H4 (cell line): ENCODE measurements around the gene RELN. TPM values are rescaled to one million over a fixed set of nuclear protein-coding genes. Genes with fewer than 3 reads are reported as not detected.
"Not testable (repeated sequence)": the region's sequence is repeated elsewhere in the genome, so short reads cannot be mapped to it uniquely, and the experiment has no call there.

Experiments used
- DNase-seq: peaks from one replicate; pipeline ENCODE4 v3.0.0-alpha.2; 2015; ENCODE audit warnings: low spot score
- total RNA-seq: library from RNA; depleted of rRNA; stranded (reverse); fragments of >200 nt; shearing (Covaris generic); gene quantifications from 2 replicates; pipeline ENCODE4 v1.2.3, GENCODE V29; 2014; rRNA removed

Gene RELN
- total RNA-seq, 1 experiment from 2014 or later, result not detected

DNA sequence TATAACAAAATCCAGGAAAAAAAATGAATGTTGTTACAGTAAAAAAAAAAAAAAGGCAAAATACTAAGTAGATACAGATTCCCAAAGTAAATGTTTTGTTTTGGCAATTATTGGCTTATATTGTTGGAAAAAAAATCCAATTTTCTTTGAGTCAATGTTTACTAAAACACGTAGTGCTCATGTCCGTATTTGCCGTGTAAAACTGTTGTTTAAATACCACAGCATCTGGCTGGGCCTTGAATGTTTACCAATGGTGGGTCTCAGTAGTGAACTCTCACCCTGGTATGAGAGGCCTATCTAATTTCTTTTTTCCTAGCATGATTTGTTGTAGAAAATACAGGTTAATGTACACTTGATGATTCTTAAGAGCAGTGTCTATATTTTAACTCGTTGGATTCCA lies 502.0 kb downstream of the RELN start:
- DNase-seq, result no peak

DNA sequence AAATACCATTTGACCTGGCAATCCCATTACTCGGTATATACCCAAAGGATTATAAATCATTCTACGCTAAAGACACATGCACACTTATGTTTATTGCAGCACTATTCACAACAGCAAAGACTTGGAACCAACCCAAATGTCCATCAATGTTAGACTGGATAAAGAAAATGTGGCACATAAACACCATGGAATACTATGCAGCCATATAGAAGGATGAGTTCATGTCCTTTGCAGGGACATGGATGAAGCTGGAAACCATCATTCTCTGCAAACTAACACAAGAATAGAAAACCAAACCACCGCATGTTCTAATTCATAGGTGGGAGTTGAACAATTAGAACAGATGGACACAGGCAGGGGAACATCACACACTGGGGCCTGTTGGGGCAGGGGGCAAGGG lies 502.6 kb downstream of the RELN start:
- not testable (repeated sequence) for DNase-seq

DNA sequence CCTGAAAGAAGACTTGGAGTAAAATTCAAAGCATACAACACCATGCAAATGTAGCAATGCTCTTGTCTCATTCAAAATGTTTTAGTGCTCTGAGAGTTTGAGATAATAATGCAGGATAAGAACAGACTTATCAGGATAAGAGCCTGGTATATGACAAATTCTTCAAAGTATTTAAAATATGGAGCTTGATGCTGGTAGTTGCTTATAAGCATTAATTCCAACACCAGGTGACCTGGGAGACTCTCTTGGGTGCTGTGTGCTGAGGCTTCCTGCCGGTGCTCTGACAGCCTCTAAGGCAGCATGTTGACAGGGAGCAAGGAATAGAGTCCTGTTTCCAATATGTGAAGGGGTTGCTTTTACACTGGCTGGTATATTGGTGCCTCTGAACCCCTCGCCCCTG lies 508.7 kb downstream of the RELN start:
- DNase-seq, result no peak

DNA sequence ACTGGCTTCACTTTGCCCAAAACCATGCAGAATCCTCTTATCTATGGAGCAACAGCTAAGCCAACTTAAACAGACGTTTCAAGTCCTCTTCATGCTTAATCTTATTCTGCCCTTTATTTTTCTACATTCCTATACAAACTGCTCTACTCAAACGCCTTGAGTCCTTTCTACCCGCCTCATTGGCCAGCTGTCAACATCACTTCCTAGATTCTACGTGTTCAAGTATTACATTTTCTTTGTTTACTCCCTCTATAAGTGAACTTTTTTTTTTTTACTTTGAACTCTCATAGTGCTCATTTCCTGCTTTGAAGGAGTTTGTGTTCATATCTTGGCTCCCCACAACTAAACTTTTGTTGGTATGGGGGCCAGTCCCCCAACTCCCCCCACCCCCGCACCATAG lies 514.5 kb downstream of the RELN start:
- no peak for DNase-seq

DNA sequence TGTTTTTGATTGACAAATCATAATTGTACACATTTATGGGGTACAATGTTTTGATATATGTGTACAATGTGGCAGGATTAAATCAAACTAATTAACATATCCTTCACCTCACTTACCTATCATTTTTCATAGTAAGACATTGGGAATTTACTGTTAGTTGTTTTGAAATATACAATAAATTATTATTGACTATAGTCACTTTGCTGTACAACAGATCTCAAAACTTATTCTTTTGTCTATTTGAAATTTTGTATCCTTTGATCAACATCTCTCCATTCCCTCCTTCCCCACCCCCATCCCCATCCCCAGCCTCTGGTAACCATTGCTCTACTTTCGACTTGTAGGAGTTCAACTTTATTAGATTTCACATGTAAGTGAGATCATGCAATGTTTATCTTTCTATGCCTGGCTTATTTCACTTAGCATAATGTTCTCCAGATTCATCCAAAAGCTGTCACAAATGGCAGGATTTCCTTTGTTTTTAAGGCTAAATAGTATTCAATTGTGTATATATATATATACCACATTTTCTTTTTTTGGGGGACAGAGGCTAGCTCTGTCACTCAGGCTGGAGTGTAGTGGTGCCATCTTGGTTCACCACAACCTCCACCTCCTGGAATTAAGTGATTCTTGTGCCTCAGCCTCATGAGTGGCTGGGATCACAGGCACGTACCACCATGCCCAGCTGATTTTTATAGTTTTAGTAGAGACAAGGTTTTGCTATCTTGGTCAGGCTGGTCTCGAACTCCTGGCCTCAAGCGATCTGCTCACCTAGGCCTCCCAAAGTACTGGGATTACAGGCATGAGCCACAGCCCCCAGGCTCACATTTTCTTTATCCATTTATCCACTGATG lies 520.1 kb downstream of the RELN start:
- no peak for DNase-seq

DNA sequence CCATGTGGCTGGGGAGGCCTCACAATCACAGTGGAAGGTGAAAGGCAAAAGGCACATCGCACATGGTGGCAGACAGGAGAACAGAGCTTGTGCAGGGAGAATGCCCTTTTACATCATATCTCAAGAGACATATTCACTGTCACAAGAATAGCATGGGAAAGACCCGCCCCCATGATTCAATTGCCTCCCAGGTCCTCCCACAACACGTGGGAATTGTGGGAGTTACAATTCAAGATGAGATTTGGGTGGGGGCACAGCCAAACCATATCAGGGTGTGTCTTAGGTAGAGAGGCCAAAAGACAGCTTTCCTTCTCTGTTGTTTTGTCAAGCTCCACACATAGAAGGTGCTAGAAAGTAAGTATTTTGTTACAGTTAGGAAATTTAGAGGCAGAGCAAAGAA lies 522.6 kb downstream of the RELN start:
- no peak for DNase-seq

DNA sequence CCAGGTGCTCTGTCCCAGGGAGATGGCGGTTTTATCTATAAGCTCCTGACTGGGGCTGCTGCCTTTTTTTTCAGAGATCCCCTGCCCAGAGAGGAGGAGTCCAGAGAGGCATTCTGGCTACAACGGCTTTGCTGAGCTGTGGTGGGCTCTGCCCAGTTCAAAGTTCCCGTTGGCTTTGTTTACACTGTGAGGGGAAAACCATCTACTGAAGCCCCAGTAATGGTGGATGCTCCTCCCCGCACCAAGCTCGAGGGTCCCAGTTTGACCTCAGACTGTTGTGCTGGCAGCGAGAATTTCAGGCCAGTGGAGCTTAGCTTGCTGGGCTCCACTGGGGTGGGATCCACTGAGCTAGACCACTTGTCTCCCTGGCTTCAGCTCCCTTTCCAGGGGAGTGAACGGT lies 527.1 kb downstream of the RELN start:
- DNase-seq, result no peak

DNA sequence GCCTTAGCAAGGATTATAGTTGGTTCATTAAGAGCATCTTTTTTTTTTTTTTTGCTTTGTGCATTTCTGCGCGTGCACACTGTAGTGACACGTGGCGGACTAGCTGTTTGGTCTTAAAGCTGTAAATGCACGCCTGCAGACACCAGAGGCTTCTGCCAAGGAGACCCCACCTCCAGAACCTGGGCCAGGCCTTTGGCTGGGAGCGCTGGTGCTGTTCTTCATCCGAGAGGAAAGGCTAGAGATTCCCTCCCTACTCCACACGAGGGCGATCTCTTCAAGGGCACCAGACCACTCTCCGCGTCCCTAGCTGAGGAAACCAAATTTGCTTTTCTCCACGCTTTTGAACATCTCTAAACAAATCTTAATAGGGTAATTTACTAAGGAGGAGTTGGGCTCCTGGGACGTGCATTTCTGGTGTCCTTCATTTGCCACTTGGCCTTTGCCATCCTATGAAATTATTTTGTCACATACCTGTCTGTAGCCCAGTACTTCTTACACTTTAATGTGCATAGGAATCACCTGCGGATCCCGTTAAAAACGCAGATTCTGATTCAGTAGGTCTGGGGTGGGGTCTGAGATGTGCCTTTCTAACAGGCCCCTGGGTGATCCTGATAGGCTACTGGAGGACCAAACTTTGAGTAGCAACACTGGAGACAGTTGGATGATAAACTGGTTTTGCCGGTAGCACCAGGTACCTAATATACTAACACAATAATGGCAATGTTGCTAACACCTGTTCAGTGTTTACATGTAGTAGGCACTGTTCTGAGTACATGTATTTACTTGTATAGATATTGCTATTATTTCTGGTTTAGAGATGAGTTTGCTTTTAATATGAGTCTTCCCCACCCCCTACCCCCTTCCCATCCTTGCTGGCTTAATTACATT lies 542.1 kb downstream of the RELN start:
- peak; percentile 49 for DNase-seq

DNA sequence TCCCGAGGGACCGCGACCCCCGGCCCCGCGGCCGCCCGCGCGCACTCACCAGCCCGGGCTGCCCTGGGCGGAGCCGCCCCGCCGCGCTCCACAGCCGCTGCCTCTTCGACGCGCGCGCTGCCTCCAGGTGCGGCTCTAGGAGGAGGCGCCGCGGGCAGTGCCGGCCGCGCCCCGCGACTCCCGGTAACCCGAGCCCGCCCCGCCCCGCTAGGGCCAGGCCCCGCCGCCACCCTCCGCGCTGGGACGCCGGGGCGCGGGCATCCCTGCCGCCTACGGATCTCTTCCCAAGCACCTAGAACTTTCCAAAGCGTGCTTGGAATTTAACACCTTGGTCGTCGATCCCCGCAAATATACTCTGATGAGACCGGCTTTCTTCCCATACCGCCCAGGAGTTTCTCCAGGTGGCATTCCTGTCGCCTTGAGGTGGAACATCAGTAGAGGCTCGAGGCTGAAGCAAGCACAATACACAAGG lies 543.4 kb downstream of the RELN start, which contains the start of gene SLC26A5:
Gene SLC26A5, minus strand, starts transcription at position 159 of the 472 bp plus-strand sequence. CDS start 24,693 bp downstream, outside the sequence.
- no peak for DNase-seq

DNA sequence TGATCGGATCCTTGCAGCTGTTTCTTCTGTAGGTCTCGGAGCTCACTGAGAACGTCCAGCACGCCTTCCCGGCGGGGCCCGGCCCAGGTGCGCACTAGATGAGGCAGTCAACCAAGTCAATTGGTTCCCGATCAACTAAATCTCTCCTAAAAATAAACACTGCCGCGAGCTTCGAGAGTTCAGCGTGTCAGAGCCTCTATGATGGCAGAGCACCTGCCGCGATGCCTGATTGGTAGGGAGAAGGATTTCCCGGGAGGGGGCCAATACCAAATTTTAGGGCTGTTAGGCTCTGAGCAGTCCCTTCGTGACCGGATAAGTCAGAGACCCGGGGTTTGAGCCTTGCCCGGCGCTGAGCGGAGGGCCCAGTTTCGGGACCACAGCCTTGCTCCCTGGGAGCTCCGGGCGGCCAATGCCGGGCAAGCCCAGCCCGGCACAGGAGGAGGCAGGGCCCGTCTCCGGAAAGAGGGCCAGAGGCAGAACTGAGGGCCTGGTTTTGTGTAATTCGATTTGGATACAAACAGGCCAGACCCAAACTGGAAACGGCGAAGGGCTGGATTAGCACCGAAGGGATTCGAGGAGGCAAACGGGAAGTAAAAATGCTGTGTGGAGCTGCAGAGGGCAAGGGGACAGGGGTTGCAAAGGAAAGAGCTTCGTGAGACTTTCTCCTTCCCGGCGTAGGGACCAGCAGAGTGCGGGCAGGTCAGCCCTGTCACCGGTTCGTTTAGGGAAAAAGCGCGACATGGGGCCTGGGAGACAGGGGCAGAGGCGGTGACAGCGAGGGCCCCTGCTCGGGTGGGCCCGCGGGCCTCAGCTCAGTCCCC lies 544.0 kb downstream of the RELN start:
- no peak for DNase-seq

DNA sequence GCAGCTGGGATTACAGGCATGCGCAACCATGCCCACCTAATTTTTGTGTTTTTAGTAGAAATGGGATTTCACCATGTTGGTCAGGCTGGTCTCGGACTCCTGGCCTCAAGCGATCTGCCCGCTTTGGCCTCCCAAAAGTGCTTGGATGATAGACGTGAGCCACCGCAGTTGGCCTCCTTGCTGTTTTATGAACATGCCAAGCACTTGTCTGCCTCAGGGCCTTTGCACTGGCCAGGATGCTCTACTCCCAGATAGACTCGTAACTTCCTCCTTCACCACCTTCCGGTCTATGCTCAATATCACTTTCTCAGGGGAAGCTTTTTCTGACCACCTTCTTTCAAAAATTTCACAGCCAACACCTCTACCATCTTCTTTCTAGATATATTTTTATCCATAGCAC lies 549.8 kb downstream of the RELN start:
- DNase-seq, result no peak

DNA sequence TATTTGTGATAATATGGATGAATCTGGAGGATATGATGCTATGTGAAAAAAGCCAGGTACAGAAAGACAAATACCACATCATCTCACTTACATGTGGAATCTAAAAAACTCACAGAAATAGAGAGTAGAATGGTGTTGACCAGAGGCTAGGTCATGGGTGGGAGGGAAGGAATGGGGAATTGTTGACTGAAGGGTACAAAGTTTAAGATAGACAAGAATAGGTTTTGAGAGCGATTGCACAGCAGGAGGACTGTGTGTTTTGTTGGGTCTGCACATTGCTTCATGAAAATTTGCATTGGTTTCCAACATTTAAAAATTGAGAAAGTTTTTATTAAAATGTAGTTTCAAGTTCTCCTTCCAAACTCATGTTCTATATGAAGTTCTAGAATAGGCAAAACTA lies 551.8 kb downstream of the RELN start:
- no peak for DNase-seq

DNA sequence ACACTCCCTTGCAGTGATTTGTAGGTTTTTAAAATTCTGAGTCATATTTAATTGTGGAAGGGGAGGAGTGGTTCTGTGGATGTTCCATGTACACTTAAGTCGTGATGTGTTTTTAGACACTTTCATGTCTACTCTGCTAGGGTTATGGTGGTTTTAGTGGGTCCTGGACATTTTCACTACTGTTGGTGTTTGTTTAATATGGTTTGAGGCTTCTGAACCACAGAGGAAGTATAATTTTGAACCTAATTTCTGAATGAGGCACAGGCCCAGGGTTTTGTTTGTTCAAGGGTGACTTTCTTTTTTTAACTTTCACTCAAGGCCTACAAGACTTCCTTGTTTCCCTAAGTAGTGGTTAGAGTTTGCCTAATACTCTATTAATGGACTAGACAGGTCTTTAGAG lies 556.7 kb downstream of the RELN start:
- DNase-seq, result no peak

DNA sequence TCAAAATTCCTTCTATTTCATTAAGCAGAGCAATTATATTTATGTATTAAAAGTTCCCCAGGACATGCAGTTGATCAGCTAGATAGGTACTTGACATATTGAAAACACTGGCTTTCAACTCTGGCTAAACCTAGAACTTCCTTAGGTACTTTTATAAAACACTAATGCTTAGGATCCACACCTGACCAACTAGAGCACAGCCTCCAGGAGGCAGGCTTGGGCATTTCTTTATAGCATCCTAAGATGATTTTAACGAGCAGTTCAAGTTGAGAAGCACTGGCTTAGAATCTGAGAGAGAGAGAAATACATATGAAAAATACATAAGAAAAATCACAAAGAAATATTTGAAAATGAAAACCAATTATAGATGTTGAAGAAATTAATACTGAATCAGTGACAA lies 564.3 kb downstream of the RELN start:
- no peak for DNase-seq

DNA sequence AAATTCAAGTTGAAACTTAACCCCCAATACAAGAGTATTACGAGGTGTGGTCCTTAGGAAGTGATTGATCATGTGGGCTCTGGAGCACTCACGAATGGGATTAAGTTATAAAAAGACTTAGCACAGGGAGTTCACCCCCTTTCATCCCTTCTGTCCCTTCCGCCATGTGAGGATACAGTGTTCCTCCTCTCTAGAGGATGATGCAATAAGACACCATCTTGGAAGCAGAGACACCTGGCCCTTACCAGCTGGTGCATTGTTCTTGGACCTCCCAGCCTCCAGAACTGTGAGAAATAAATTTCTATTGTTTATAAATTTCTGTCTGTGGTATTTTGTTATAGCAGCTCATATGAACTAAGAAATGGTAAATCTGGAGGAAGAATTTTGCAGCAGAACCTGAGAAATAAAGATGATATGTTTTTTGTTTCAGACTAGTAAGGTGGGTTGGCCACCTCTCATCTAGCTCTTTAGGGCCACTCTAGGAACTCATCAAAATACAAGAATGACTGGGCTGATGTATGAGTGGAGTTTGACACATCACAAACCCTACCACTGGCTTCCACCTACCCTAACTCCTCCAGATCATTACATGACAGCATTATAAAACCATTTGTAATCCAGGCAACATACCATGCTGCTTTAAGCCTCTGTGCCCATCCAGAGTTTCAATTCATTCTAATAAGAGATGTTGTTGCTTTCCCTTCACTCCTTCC lies 565.8 kb downstream of the RELN start:
- no peak for DNase-seq

Other genes starting within 250 kb of the RELN start
- gene ORC5, start 218.4 kb upstream of the RELN start, total RNA-seq, result 25.2 and 39.0 TPM in 2 replicates